ENCODE results near the gene ZBTB2. TPM values are rescaled to one million over a fixed set of nuclear protein-coding genes. Genes with fewer than 3 reads are reported as not detected.

Gene ZBTB2
- total RNA-seq, 1 experiment from 2014 or later, result 20.3 TPM

DNA sequence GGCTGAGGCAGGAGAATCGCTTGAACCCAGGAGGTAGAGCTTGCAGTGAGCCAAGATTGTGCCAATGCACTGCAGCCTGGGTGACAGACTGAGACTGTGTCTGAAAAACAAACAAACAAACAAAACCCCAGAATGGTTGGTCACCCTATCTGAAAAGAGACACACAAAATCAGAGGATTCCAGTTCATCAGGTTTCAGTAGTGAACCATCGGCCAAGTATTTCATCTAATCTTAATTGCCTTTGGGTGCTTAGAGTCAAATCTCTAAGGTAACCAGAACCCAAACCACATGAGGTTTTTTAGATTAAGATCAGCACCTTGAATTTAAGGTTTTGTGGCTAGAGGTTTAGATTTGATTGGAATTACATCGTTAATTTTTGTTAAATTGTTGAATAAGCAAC is 8.3 kb upstream of the ZBTB2 start:
- H3K4me1 ChIP-seq (ENCODE audit: insufficient read depth, low read length), result peaks cover 18% of the 10 kb centered on the region
- CTCF ChIA-PET, result no interaction called here
- H3K9ac ChIP-seq (ENCODE audit: low read length), result peak overlapping the region; percentile 15; the same call in 1 of the 2 replicates
- no peaks in the 10 kb centered on the region for H3K9me3 ChIP-seq (ENCODE audit: low read length)
- ATAC-seq (peak; percentile 25), DNase-seq (peak; percentile 80)
- H3K4me3 ChIP-seq (ENCODE audit: low read length), result peak overlapping the region; percentile 32; the same call in 1 of the 2 replicates
- intact Hi-C loops (cut with micrococcal nuclease), result no loop called here
- peak overlapping the region; percentile 69 for H3K27ac ChIP-seq (ENCODE audit: low read length)
- 0 out of 2 replicates have a peak, but pooled peaks cover 5% of the 10 kb centered on the region for H4K20me1 ChIP-seq (ENCODE audit: low read length)
- peak overlapping the region; percentile 57 for H3K4me2 ChIP-seq (ENCODE audit: low read length)
- H3K27me3 ChIP-seq (ENCODE audit: low read length), result no peaks in the 10 kb centered on the region
- no peak overlapping the region for H2AFZ ChIP-seq (ENCODE audit: low read length)
- H3F3A ChIP-seq (ENCODE audit: low read length, unreplicated experiment), result peaks cover 6% of the 10 kb centered on the region
- peaks cover 10% of the 10 kb centered on the region for H3K36me3 ChIP-seq (ENCODE audit: low read depth, low read length)
- H3K79me2 ChIP-seq (ENCODE audit: low read length), result peaks cover 94% of the 10 kb centered on the region
- no peaks in the 10 kb centered on the region for H3K9me2 ChIP-seq (replicated peaks; ENCODE audit: low read length)
- POLR2A ChIA-PET (ENCODE audit: unreplicated experiment), result no interaction called here
- BruUV-seq (replicated peaks), result no TSS peak
- TF ChIP-seq, protein P1, sequence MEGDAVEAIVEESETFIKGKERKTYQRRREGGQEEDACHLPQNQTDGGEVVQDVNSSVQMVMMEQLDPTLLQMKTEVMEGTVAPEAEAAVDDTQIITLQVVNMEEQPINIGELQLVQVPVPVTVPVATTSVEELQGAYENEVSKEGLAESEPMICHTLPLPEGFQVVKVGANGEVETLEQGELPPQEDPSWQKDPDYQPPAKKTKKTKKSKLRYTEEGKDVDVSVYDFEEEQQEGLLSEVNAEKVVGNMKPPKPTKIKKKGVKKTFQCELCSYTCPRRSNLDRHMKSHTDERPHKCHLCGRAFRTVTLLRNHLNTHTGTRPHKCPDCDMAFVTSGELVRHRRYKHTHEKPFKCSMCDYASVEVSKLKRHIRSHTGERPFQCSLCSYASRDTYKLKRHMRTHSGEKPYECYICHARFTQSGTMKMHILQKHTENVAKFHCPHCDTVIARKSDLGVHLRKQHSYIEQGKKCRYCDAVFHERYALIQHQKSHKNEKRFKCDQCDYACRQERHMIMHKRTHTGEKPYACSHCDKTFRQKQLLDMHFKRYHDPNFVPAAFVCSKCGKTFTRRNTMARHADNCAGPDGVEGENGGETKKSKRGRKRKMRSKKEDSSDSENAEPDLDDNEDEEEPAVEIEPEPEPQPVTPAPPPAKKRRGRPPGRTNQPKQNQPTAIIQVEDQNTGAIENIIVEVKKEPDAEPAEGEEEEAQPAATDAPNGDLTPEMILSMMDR (conservative IDR thresholded peaks at IDR 0.05; ENCODE audit: low read depth, low read length), result no peak
- TF ChIP-seq EZH2 (IDR thresholded peaks at IDR 0.05; ENCODE audit: low read length, unreplicated experiment) (no peak), EZH2phosphoT487 (IDR thresholded peaks at IDR 0.05; ENCODE audit: borderline replicate concordance, low read length) (no peak)

DNA sequence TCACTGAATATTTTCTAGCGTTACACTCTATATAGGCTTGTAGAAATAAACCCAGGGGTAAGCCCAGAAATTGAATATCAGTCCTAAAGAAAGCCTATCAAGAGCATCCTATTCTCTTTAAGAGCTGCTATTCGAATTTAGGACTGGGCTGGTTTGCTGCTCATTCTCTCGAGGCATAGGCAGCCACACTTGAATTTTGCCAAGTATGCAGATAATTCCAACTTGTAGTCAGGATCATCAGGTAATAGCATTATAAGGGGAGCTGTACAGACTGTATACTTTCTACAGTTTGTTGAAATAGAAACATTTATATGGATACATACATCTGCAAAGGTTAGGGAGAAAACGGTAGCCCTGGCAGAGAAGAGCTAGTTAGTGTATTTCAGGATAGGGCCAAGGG is 2.1 kb upstream of the ZBTB2 start:
- DNase-seq (no peak), ATAC-seq (no peak)
- TF ChIP-seq, protein P1 (conservative IDR thresholded peaks at IDR 0.05; ENCODE audit: low read depth, low read length), result no peak
- TF ChIP-seq EZH2 (IDR thresholded peaks at IDR 0.05; ENCODE audit: low read length, unreplicated experiment), result no peak
- TF ChIP-seq EZH2phosphoT487 (IDR thresholded peaks at IDR 0.05; ENCODE audit: borderline replicate concordance, low read length), result no peak
- H3K27me3 ChIP-seq (ENCODE audit: low read length), result no peaks in the 10 kb centered on the region
- peaks cover 81% of the 10 kb centered on the region for H3K79me2 ChIP-seq (ENCODE audit: low read length)
- ChIA-PET POLR2A (ENCODE audit: unreplicated experiment) (no interaction called here), CTCF (no interaction called here)
- H3K9me3 ChIP-seq (ENCODE audit: low read length), result no peaks in the 10 kb centered on the region
- intact Hi-C loops (cut with micrococcal nuclease), result no loop called here
- no TSS peak for BruUV-seq (replicated peaks)
- peak overlapping the region; percentile 90 for H3K4me2 ChIP-seq (ENCODE audit: low read length)
- peaks cover 16% of the 10 kb centered on the region for H4K20me1 ChIP-seq (ENCODE audit: low read length)
- H3K27ac ChIP-seq (ENCODE audit: low read length), result no peak overlapping the region
- H3K9me2 ChIP-seq (replicated peaks; ENCODE audit: low read length), result no peaks in the 10 kb centered on the region
- H3K36me3 ChIP-seq (ENCODE audit: low read depth, low read length), result no peaks in the 10 kb centered on the region; the same call in 1 of the 2 replicates
- H3F3A ChIP-seq (ENCODE audit: low read length, unreplicated experiment), result no peaks in the 10 kb centered on the region
- no peak overlapping the region for H2AFZ ChIP-seq (ENCODE audit: low read length)
- H3K4me1 ChIP-seq (ENCODE audit: insufficient read depth, low read length), result peaks cover 27% of the 10 kb centered on the region
- H3K9ac ChIP-seq (ENCODE audit: low read length), result no peak overlapping the region
- peak overlapping the region; percentile 76 for H3K4me3 ChIP-seq (ENCODE audit: low read length)

DNA sequence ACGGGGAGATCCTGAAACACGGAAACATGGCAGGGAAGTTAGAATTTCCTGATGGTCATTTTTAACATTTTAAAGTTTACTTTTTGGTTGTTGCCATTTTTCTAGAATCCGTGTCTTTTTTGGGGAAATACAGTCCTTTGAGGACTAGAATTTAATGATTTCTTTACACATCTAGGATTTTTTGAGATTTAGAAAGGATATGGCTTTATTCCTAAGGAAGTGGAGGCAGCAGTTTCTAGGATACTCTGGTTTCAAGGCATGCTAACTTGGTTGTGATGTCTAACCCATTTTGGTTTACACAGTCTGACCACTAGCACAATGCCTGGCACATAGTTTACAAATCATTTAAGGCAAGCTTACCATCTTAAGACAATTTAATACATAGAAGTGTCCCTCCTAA is 1.1 kb upstream of the ZBTB2 start:
- H3K4me3 ChIP-seq (ENCODE audit: low read length), result peak overlapping the region; percentile 76
- peak overlapping the region; percentile 90 for H3K4me2 ChIP-seq (ENCODE audit: low read length)
- ATAC-seq (no peak), DNase-seq (no peak)
- H4K20me1 ChIP-seq (ENCODE audit: low read length), result peaks cover 16% of the 10 kb centered on the region
- H2AFZ ChIP-seq (ENCODE audit: low read length), result no peak overlapping the region
- peak overlapping the region; percentile 50 for H3K27ac ChIP-seq (ENCODE audit: low read length)
- no peaks in the 10 kb centered on the region for H3F3A ChIP-seq (ENCODE audit: low read length, unreplicated experiment)
- intact Hi-C loops (cut with micrococcal nuclease), result no loop called here
- BruUV-seq (replicated peaks), result TSS peak; percentile 40
- no peaks in the 10 kb centered on the region for H3K9me3 ChIP-seq (ENCODE audit: low read length)
- peaks cover 7% of the 10 kb centered on the region; the same call in 1 of the 2 replicates for H3K36me3 ChIP-seq (ENCODE audit: low read depth, low read length)
- H3K4me1 ChIP-seq (ENCODE audit: insufficient read depth, low read length), result peaks cover 30% of the 10 kb centered on the region
- H3K27me3 ChIP-seq (ENCODE audit: low read length), result no peaks in the 10 kb centered on the region
- CTCF ChIA-PET, result interaction anchor here (0.6 kb wide), 1 partner anchor 23 kb away, joined by 3 read pairs; no protein-coding TSS in a partner anchor
- peak overlapping the region; percentile 57 for H3K9ac ChIP-seq (ENCODE audit: low read length)
- POLR2A ChIA-PET (ENCODE audit: unreplicated experiment), result no interaction called here
- no peaks in the 10 kb centered on the region for H3K9me2 ChIP-seq (replicated peaks; ENCODE audit: low read length)
- peaks cover 81% of the 10 kb centered on the region for H3K79me2 ChIP-seq (ENCODE audit: low read length)
- no peak for TF ChIP-seq EZH2 (IDR thresholded peaks at IDR 0.05; ENCODE audit: low read length, unreplicated experiment)
- TF ChIP-seq, protein P1 (conservative IDR thresholded peaks at IDR 0.05; ENCODE audit: low read depth, low read length), result no peak
- TF ChIP-seq EZH2phosphoT487 (IDR thresholded peaks at IDR 0.05; ENCODE audit: borderline replicate concordance, low read length), result no peak
